IMR-90 (cell line): ENCODE results near the gene HIVEP1. TPM values are rescaled to one million over a fixed set of nuclear protein-coding genes. Genes with fewer than 3 reads are reported as not detected.

Experiments
- ATAC-seq: fragments of 200-7000 bp; cut with Tn5 transposase; 2 replicates; pipeline ENCODE4 v1.9.1; 2020; ENCODE audit warnings: low read depth, mild to moderate bottlenecking, moderate library complexity
- BruUV-seq: library from RNA; stranded (reverse); fragments of 400-500 nt; replicated peaks from 2 replicates; lab custom pipeline; 2021; lab: Mats Ljungman, UMichigan
- CTCF ChIA-PET: fragments of 300-600 bp; formaldehyde crosslinking; extraction: SDS; loops from one replicate; lab custom pipeline; 2021; ENCODE audit warnings: antibody characterized with exemption; lab: Yijun Ruan, JAX
- POLR2A ChIA-PET: fragments of 300-600 bp; sonication (Branson Sonifier 250); formaldehyde crosslinking; loops from one replicate; lab custom pipeline; 2022; ENCODE audit warnings: antibody characterized with exemption; ENCODE audit not compliant: unreplicated experiment; lab: Charles Lee
- DNase-seq: peaks from one replicate; pipeline ENCODE4 v3.0.0; 2013
- H2AFZ ChIP-seq: replicated peaks from 2 replicates; pipeline ENCODE3; 2013; ENCODE audit warnings: low read length, mild to moderate bottlenecking; ENCODE audit not compliant: poor library complexity
- H2AK5ac ChIP-seq: 2 replicates; pipeline ENCODE4 v1.6.1; 2013; ENCODE audit warnings: low read depth, low read length, inconsistent platforms
- H2AK9ac ChIP-seq: replicated peaks from 2 replicates; pipeline ENCODE3; 2013; ENCODE audit warnings: mild to moderate bottlenecking, low read depth, low read length, moderate library complexity; ENCODE audit not compliant: poor library complexity
- H2BK120ac ChIP-seq: 2 replicates; pipeline ENCODE4 v1.6.1; 2013; ENCODE audit warnings: low read depth, low read length, inconsistent platforms
- H2BK15ac ChIP-seq: 3 replicates; pipeline ENCODE4 v1.6.1; 2013; ENCODE audit warnings: low read depth, low read length, inconsistent platforms
- H2BK20ac ChIP-seq: 2 replicates; pipeline ENCODE4 v1.6.1; 2013; ENCODE audit warnings: low read depth, mild to moderate bottlenecking, inconsistent platforms, low read length, moderate library complexity
- H2BK5ac ChIP-seq: 2 replicates; pipeline ENCODE4 v1.6.1; 2013; ENCODE audit warnings: mild to moderate bottlenecking, low read depth, low read length, inconsistent platforms; ENCODE audit not compliant: poor library complexity, severe bottlenecking
- H3K14ac ChIP-seq: replicated peaks from 2 replicates; pipeline ENCODE4 v1.6.1; 2013; ENCODE audit warnings: low read depth, low read length, inconsistent platforms
- H3K18ac ChIP-seq: 2 replicates; pipeline ENCODE4 v1.6.1; 2013; ENCODE audit warnings: low read depth, low read length, control low read depth
- H3K23ac ChIP-seq: 2 replicates; pipeline ENCODE4 v1.6.1; 2013; ENCODE audit warnings: low read depth, low read length, inconsistent platforms
- H3K27ac ChIP-seq: 2 replicates; pipeline ENCODE4 v1.5.1; 2013; ENCODE audit warnings: mild to moderate bottlenecking, control low read depth, low read length; ENCODE audit not compliant: insufficient read depth
- H3K27me3 ChIP-seq: 2 replicates; pipeline ENCODE4 v1.6.1; 2013; ENCODE audit warnings: low read length; ENCODE audit not compliant: control insufficient read depth, insufficient read depth
- H3K36me3 ChIP-seq: 2 replicates; pipeline ENCODE4 v1.6.1; 2013; ENCODE audit warnings: low read length, mixed read lengths; ENCODE audit not compliant: control insufficient read depth, insufficient read depth
- H3K4ac ChIP-seq: 2 replicates; pipeline ENCODE4 v1.6.1; 2013; ENCODE audit warnings: low read depth, low read length, inconsistent platforms
- H3K4me1 ChIP-seq: 2 replicates; pipeline ENCODE4 v1.6.1; 2013; ENCODE audit warnings: low read length, mixed read lengths; ENCODE audit not compliant: control insufficient read depth, insufficient read depth
- H3K4me2 ChIP-seq: 2 replicates; pipeline ENCODE4 v1.6.1; 2013; ENCODE audit warnings: low read depth, mild to moderate bottlenecking, control low read depth, low read length, moderate library complexity
- H3K4me3 ChIP-seq: 2 replicates; pipeline ENCODE4 v1.5.1; 2013; ENCODE audit warnings: low read depth, mild to moderate bottlenecking, control low read depth, low read length, moderate library complexity; ENCODE audit not compliant: insufficient read depth
- H3K56ac ChIP-seq: 2 replicates; pipeline ENCODE4 v1.6.1; 2013; ENCODE audit warnings: low read length, inconsistent platforms; ENCODE audit not compliant: insufficient read depth; ENCODE audit errors: extremely low read depth
- H3K79me1 ChIP-seq, 2 experiments: 2 replicates each; pipeline ENCODE4 v1.6.1; 2013; ENCODE audit warnings: low read length in 2 of 2, inconsistent platforms in 1 of 2, low read depth in 1 of 2
- H3K9ac ChIP-seq: 2 replicates; pipeline ENCODE4 v1.6.1; 2013; ENCODE audit warnings: low read depth, low read length, control low read depth
- H3K9me1 ChIP-seq: 2 replicates; pipeline ENCODE4 v1.6.1; 2013; ENCODE audit warnings: low read length, inconsistent platforms; ENCODE audit not compliant: insufficient read depth
- H3K9me3 ChIP-seq: 2 replicates; pipeline ENCODE4 v1.6.1; 2013; ENCODE audit warnings: low read length; ENCODE audit not compliant: control insufficient read depth, insufficient read depth
- H4K20me1 ChIP-seq: 2 replicates; pipeline ENCODE4 v1.6.1; 2013; ENCODE audit warnings: low read length, inconsistent platforms; ENCODE audit not compliant: insufficient read depth
- H4K5ac ChIP-seq: 2 replicates; pipeline ENCODE4 v1.6.1; 2013; ENCODE audit warnings: mild to moderate bottlenecking, low read depth, low read length, control low read depth
- H4K8ac ChIP-seq, 2 experiments: 2 replicates each; pipeline ENCODE4 v1.6.1; 2013; ENCODE audit warnings: low read depth in 2 of 2, low read length in 2 of 2, control low read depth in 1 of 2, inconsistent platforms in 1 of 2
- H4K91ac ChIP-seq: 2 replicates; pipeline ENCODE4 v1.6.1; 2013; ENCODE audit warnings: low read depth, low read length, inconsistent platforms; ENCODE audit not compliant: insufficient read depth
- RAD21 ChIP-seq: IDR thresholded peaks from 2 replicates; pipeline ENCODE4 v1.6.1; 2012; ENCODE audit warnings: low read length, improper control_type of control experiment
- SMC3 ChIP-seq: fragments of 150-350 bp; IDR thresholded peaks from 2 replicates; pipeline ENCODE4 v1.6.1; 2016; ENCODE audit warnings: low read depth, mild to moderate bottlenecking, antibody characterized with exemption, low read length, moderate library complexity
- WGBS, 2 experiments: methylation state at CpG; one replicate each; pipeline versions ENCODE4 v1.1.5 to v1.1.7; 2013; ENCODE audit warnings: missing lambda C conversion rate in 2 of 2; ENCODE audit not compliant: insufficient read length in 1 of 2; ENCODE audit errors: extremely low coverage in 2 of 2; 5-methylcytosine and 5-hydroxymethylcytosine counted together
- dilution Hi-C: fragments of 300-500 bp; cut with HindIII; formaldehyde crosslinking; loops from one replicate; pipeline ENCODE4 v1.14.3; 2018; ENCODE audit warnings: low sequenced_read_pairs; ENCODE audit not compliant: unreplicated experiment
- in situ Hi-C: fragments of 300-500 bp; cut with MboI; formaldehyde crosslinking; loops from 3 replicates; pipeline ENCODE4 v1.14.3; 2019; ENCODE audit warnings: low sequenced_read_pairs, inconsistent platforms, mixed read lengths
- intact Hi-C: fragments of 100-400 bp; cut with micrococcal nuclease; formaldehyde crosslinking; loops from 2 replicates; pipeline ENCODE4 v1.10.0; 2022
- polyA plus RNA-seq, 3 experiments: library from polyadenylated mRNA; depleted of rRNA; stranded (reverse); fragments of >200 nt; gene quantifications; 2 replicates each; pipeline ENCODE4 v1.2.3, GENCODE V29; 2012; ENCODE audit warnings: low replicate concordance in 1 of 3
- total RNA-seq: library from RNA; depleted of rRNA; stranded (reverse); fragments of >200 nt; gene quantifications from 2 replicates; pipeline ENCODE4 v1.2.3, GENCODE V29; 2012

HIVEP1 gene
- total and polyA plus RNA-seq, 2 of the 4 experiments (the other 2 are of a cell fraction): 13.0 to 17.2 TPM

DNA sequence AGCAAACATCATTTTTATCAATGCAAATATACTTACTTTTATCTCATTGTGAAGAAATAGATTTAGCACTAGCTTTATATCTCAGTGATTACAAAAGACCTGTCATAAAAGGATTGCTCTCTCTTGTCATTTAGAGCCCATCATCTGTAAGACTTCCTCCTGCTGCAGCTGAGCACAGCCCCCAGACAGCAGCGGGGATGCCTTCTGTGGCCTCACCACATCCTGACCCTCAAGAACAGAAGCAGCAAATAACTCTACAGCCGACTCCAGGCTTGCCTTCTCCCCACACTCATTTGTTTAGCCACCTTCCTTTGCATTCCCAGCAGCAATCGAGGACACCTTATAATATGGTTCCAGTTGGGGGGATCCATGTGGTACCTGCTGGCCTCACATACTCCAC lies 151.0 kb downstream of the HIVEP1 start:
- CTCF ChIA-PET: no interaction called here
- intact Hi-C loops: no loop called here

More for the DNA sequence above, 151.0 kb downstream of the HIVEP1 start:
- Histone ChIP-seq H4K20me1 (no peaks in the 10 kb centered on the region), H2BK5ac (no peak overlapping the region), H3K56ac (no peak overlapping the region), H3K27ac (no peak overlapping the region), H3K18ac (no peak overlapping the region), H3K9me1 (peaks cover 16% of the 10 kb centered on the region), H3K4me1 (peaks cover 7% of the 10 kb centered on the region), H3K14ac (no peak overlapping the region), H3K36me3 (peaks cover 23% of the 10 kb centered on the region), H2BK15ac (no peak overlapping the region), H4K5ac (no peak overlapping the region), H3K27me3 (no peaks in the 10 kb centered on the region), H3K4ac (no peak overlapping the region), H3K9me3 (no peaks in the 10 kb centered on the region), H3K4me3 (no peak overlapping the region), H3K79me1 (peaks cover 13 to 24% of the 10 kb centered on the region in 2 experiments; a peak in 3 of 4 replicates), H2BK120ac (no peak overlapping the region), H2AK5ac (no peak overlapping the region), H2AFZ (no peak overlapping the region), H4K8ac (no peak overlapping the region), H3K9ac (no peak overlapping the region), H2AK9ac (no peak overlapping the region), H2BK20ac (no peak overlapping the region), H4K91ac (no peak overlapping the region), H3K23ac (no peak overlapping the region), H3K4me2 (no peak overlapping the region)
- dilution Hi-C loops: no loop called here
- in situ Hi-C loops: no loop called here
- BruUV-seq: no TSS peak
- no CpG with 5 or more reads among the region's 3 CpGs for WGBS, 2 experiments
- TF ChIP-seq SMC3 (no peak), RAD21 (no peak)
- DNase-seq: no peak
- ATAC-seq: no peak
- POLR2A ChIA-PET: no interaction called here
